Esophagus muscularis mucosa (tissue), 3 donors: ENCODE results near the gene SYNJ2.

Source experiments
- CTCF ChIP-seq, 3 experiments: fragments of 200-600 bp in 2 of 3; fragments of 450-650 bp in 1 of 3; sonication (generic) in 2 of 3; IDR thresholded peaks; one replicate each; pipeline ENCODE4 v1.5.1; 2017 to 2019; ENCODE audit warnings: antibody characterized with exemption in 3 of 3, mild to moderate bottlenecking in 2 of 3, moderate library complexity in 1 of 3
- POLR2A ChIP-seq: fragments of 450-650 bp; IDR thresholded peaks from one replicate; pipeline ENCODE4 v1.6.1; 2017; ENCODE audit warnings: antibody characterized with exemption, moderate library complexity, mild to moderate bottlenecking, low read depth
- POLR2AphosphoS5 ChIP-seq, 2 donors: sonication (generic); formaldehyde crosslinking; IDR thresholded peaks; one replicate each; pipeline ENCODE4 v1.6.1; 2017; ENCODE audit warnings: antibody characterized with exemption in 2 of 2

- no peak for TF ChIP-seq POLR2AphosphoS5 (IDR thresholded peaks at IDR 0.05)
- TF ChIP-seq CTCF (IDR thresholded peaks at IDR 0.05) = no peak
- no peak for TF ChIP-seq POLR2A
Observed at GRCh38 chr6:158013904-158014504, 32.3 kb downstream of the SYNJ2 start.
